NCI-H146 treated with DMSO at 0.1 percent for 48 hours (cell line): ENCODE results near the gene NUP205.

ENCODE experiments used
- DNase-seq: peaks from one replicate; lab custom pipeline; 2025; ENCODE audit not compliant: unreplicated experiment; lab: John Stamatoyannopoulos, UW

NUP205 gene

GRCh38 chr7:135538376-135538775 lies 19.3 kb upstream of the NUP205 start:
- no peak for DNase-seq

GRCh38 chr7:135539629-135540028 lies 18.1 kb upstream of the NUP205 start:
- DNase-seq, result no peak

- no peak for DNase-seq
These were observed 16.7 kb upstream of the NUP205 start for GRCh38 chr7:135541029-135541428.

- no peak for DNase-seq
These were observed 7.5 kb upstream of the NUP205 start for GRCh38 chr7:135550196-135550595.

GRCh38 chr7:135552148-135552547 lies 5.6 kb upstream of the NUP205 start:
- DNase-seq, result no peak

- no peak for DNase-seq
These were observed 4.4 kb upstream of the NUP205 start for GRCh38 chr7:135553346-135553745.

- peak; percentile 71 for DNase-seq
These were observed 635 bp downstream of the NUP205 start for GRCh38 chr7:135558337-135558767.

- DNase-seq, result no peak
These were observed 1.2 kb downstream of the NUP205 start for GRCh38 chr7:135558881-135559280.

- no peak for DNase-seq
These were observed 2.9 kb downstream of the NUP205 start for GRCh38 chr7:135560631-135561030.

GRCh38 chr7:135562720-135563119 lies 5.0 kb downstream of the NUP205 start:
- DNase-seq, result no peak

- DNase-seq, result no peak
These were observed 14.1 kb downstream of the NUP205 start for GRCh38 chr7:135571834-135572233.

- no peak for DNase-seq
These were observed 15.8 kb downstream of the NUP205 start for GRCh38 chr7:135573541-135573940.

GRCh38 chr7:135575296-135575695 lies 17.6 kb downstream of the NUP205 start:
- DNase-seq, result no peak

GRCh38 chr7:135578569-135578968 lies 20.9 kb downstream of the NUP205 start:
- no peak for DNase-seq

GRCh38 chr7:135584362-135585353 lies 26.9 kb downstream of the NUP205 start:
- no peak for DNase-seq

GRCh38 chr7:135597181-135597925 lies 39.6 kb downstream of the NUP205 start:
- DNase-seq, result no peak

GRCh38 chr7:135597926-135598305 lies 40.2 kb downstream of the NUP205 start:
- no peak for DNase-seq

GRCh38 chr7:135599471-135599870 lies 41.8 kb downstream of the NUP205 start:
- DNase-seq, result no peak

- DNase-seq, result no peak
These were observed 42.5 kb downstream of the NUP205 start for GRCh38 chr7:135600226-135600625.

- no peak for DNase-seq
These were observed 43.5 kb downstream of the NUP205 start for GRCh38 chr7:135601182-135601581.

GRCh38 chr7:135602304-135602703 lies 44.6 kb downstream of the NUP205 start:
- no peak for DNase-seq

GRCh38 chr7:135616136-135616535 lies 58.4 kb downstream of the NUP205 start:
- no peak for DNase-seq
